GM12878 (cell line): ENCODE data around the gene TMEM212. TPM values are rescaled to one million over a fixed set of nuclear protein-coding genes. Genes with fewer than 3 reads are reported as not detected.

Source experiments
- ATAC-seq: fragments of 200-7000 bp; cut with Tn5 transposase; 3 replicates; pipeline ENCODE4 v1.9.1; 2020; ENCODE audit warnings: mild to moderate bottlenecking, moderate library complexity
- BruUV-seq: library from RNA; stranded (reverse); fragments of 400-500 nt; replicated peaks from 2 replicates; lab custom pipeline; 2021; lab: Mats Ljungman, UMichigan
- CTCF ChIA-PET: fragments of 300-600 bp; sonication (Branson Sonifier 250); formaldehyde crosslinking; extraction: SDS; loops from one replicate; lab custom pipeline; 2021; ENCODE audit warnings: inconsistent platforms; lab: Yijun Ruan, JAX
- POLR2A ChIA-PET: fragments of 350-600 bp; formaldehyde crosslinking; extraction: SDS; loops from one replicate; lab custom pipeline; 2021; ENCODE audit warnings: inconsistent platforms; lab: Charles Lee
- RAD21 ChIA-PET: fragments of 300-600 bp; sonication (Branson Sonifier 250); formaldehyde crosslinking; loops from one replicate; lab custom pipeline; 2023; ENCODE audit warnings: antibody characterized with exemption; ENCODE audit not compliant: unreplicated experiment; lab: Charles Lee
- SMC1A ChIA-PET: fragments of 300-600 bp; sonication (Branson Sonifier 250); formaldehyde crosslinking; loops from one replicate; lab custom pipeline; 2023; ENCODE audit not compliant: unreplicated experiment, uncharacterized antibody; lab: Charles Lee
- DNase-seq: peaks from one replicate; pipeline ENCODE4 v3.0.0-alpha.2; 2011; ENCODE audit warnings: low read depth, low spot score
- FAIRE-seq: peaks from 3 replicates; lab custom pipeline; 2011; peaks lifted over from hg19 to GRCh38; lab: Jason Lieb, UNC
- H2AFZ ChIP-seq: 2 replicates; pipeline ENCODE4 v1.6.0; 2011; ENCODE audit warnings: low read depth, low read length, control low read depth; ENCODE audit not compliant: control insufficient read depth
- H3K27ac ChIP-seq: 2 replicates; pipeline ENCODE4 v1.5.1; 2011; ENCODE audit warnings: control low read depth; ENCODE audit not compliant: control insufficient read depth, insufficient read depth
- H3K27me3 ChIP-seq, 2 experiments: replicated peaks in 1 of 2; 2 replicates each; pipeline versions ENCODE4 v1.6.0 to v1.6.1; 2011; ENCODE audit warnings: low read length in 1 of 2; ENCODE audit not compliant: control insufficient read depth in 2 of 2, insufficient read depth in 2 of 2
- H3K36me3 ChIP-seq, 2 experiments: 2 replicates each; pipeline ENCODE4 v1.5.1; 2011; ENCODE audit warnings: low read length in 1 of 2; ENCODE audit not compliant: control insufficient read depth in 2 of 2, insufficient read depth in 2 of 2
- H3K4me1 ChIP-seq: 2 replicates; pipeline ENCODE4 v1.6.1; 2011; ENCODE audit warnings: mild to moderate bottlenecking, low read length, moderate library complexity, mixed read lengths; ENCODE audit not compliant: control insufficient read depth, insufficient read depth
- H3K4me2 ChIP-seq: 2 replicates; pipeline ENCODE4 v1.6.0; 2011; ENCODE audit warnings: control low read depth; ENCODE audit not compliant: control insufficient read depth, insufficient read depth
- H3K4me3 ChIP-seq: fragments of 200-600 bp; sonication (generic); 2 replicates; pipeline ENCODE4 v1.5.1; 2016
- H3K79me2 ChIP-seq: 2 replicates; pipeline ENCODE4 v1.6.0; 2011; ENCODE audit warnings: low read length; ENCODE audit not compliant: control insufficient read depth, insufficient read depth
- H3K9ac ChIP-seq: 2 replicates; pipeline ENCODE4 v1.8.0; 2011; ENCODE audit warnings: low read length, control low read depth, mixed read lengths; ENCODE audit not compliant: control insufficient read depth, insufficient read depth
- H3K9me3 ChIP-seq: replicated peaks from 3 replicates; pipeline ENCODE4 v1.5.1; 2011; ENCODE audit warnings: mild to moderate bottlenecking, low read length; ENCODE audit not compliant: control insufficient read depth, insufficient read depth
- H4K20me1 ChIP-seq: 2 replicates; pipeline ENCODE4 v1.6.0; 2011; ENCODE audit not compliant: control insufficient read depth, insufficient read depth
- EED ChIP-seq: sonication (generic); IDR thresholded peaks from 2 replicates; pipeline ENCODE4 v1.6.1; 2016; ENCODE audit warnings: antibody characterized with exemption, low read depth
- ETV6 ChIP-seq, 2 experiments: fragments of 450-650 bp in 1 of 2; IDR thresholded peaks in 1 of 2; conservative IDR thresholded peaks in 1 of 2; 2 replicates each; pipeline ENCODE4 v1.6.1; 2014; ENCODE audit warnings: antibody characterized with exemption in 1 of 2, borderline replicate concordance in 1 of 2, low read depth in 1 of 2, mild to moderate bottlenecking in 1 of 2, moderate library complexity in 1 of 2
- HDAC6 ChIP-seq: fragments of 200-600 bp; sonication (generic); IDR thresholded peaks from one replicate; pipeline ENCODE4 v1.8.0; 2017; ENCODE audit warnings: antibody characterized with exemption; ENCODE audit not compliant: unreplicated experiment
- PML ChIP-seq: IDR thresholded peaks from 2 replicates; pipeline ENCODE4 v1.6.1; 2012; ENCODE audit warnings: low read length, inconsistent platforms
- RB1 ChIP-seq: fragments of 450-650 bp; formaldehyde crosslinking; IDR thresholded peaks from 2 replicates; pipeline ENCODE4 v1.6.1; 2017; ENCODE audit warnings: mild to moderate bottlenecking, borderline replicate concordance
- REST ChIP-seq: IDR thresholded peaks from 2 replicates; pipeline ENCODE4 v1.6.1; 2012; ENCODE audit warnings: mild to moderate bottlenecking, low read depth, low read length
- SP1 ChIP-seq: IDR thresholded peaks from one replicate; pipeline ENCODE4 v1.6.1; 2011; ENCODE audit warnings: low read depth, low read length
- ZBED1 ChIP-seq: IDR thresholded peaks from 2 replicates; pipeline ENCODE4 v1.6.1; 2016; ENCODE audit warnings: borderline replicate concordance
- ZNF622 ChIP-seq: fragments of 450-650 bp; IDR thresholded peaks from 2 replicates; pipeline ENCODE4 v1.6.1; 2017; ENCODE audit warnings: mild to moderate bottlenecking, inconsistent platforms
- WGBS: methylation state at CpG from one replicate; pipeline ENCODE4 v1.1.6; 2016; ENCODE audit warnings: low lambda C conversion rate; ENCODE audit not compliant: insufficient replicate concordance, insufficient coverage; ENCODE audit errors: missing lambda C conversion rate; 5-methylcytosine and 5-hydroxymethylcytosine counted together
- in situ Hi-C: fragments of 300-500 bp; cut with MboI; formaldehyde crosslinking; loops from 9 replicates; pipeline ENCODE4 v1.14.3; 2018; ENCODE audit warnings: mixed read lengths
- intact Hi-C: fragments of 100-400 bp; cut with micrococcal nuclease; formaldehyde crosslinking; loops from one replicate; pipeline ENCODE4 v1.14.2; 2022; ENCODE audit not compliant: unreplicated experiment
- polyA plus RNA-seq, 11 experiments: library from polyadenylated mRNA; depleted of rRNA in 4 of 11; unstranded in 6 of 11; stranded (reverse) in 5 of 11; fragments of >200 nt; fragmentation: Nextera tagmentation in 4 of 11; fragmentation: Illumina TruSeq in 1 of 11; extraction: Ambion mirVana in 4 of 11; extraction: Trizol in 1 of 11; gene quantifications; 1 replicate in 1 of 11; 2 replicates in 10 of 11; pipeline versions ENCODE4 v1.2.1 to v1.2.3, GENCODE V29; 2011 to 2016; ENCODE audit warnings: inconsistent platforms in 2 of 11, missing spikeins in 2 of 11, low read depth in 1 of 11
- total RNA-seq, 4 experiments: library from RNA; depleted of rRNA in 3 of 4; stranded (reverse); fragments of >200 nt in 3 of 4; fragmentation: Illumina TruSeq in 1 of 4; extraction: Trizol in 1 of 4; gene quantifications; 2 replicates each; pipeline versions ENCODE4 v1.2.1 to v1.2.3, GENCODE V29; 2013 to 2021
- TF ChIP-seq, protein P1 (sequence below): fragments of 450-650 bp; formaldehyde crosslinking; IDR thresholded peaks from 2 replicates; pipeline ENCODE4 v1.4.0; 2020; ENCODE audit warnings: mild to moderate bottlenecking, moderate library complexity
- TF ChIP-seq, protein P2 (sequence below): fragments of 450-650 bp; IDR thresholded peaks from 2 replicates; pipeline ENCODE4 v1.6.1; 2017; ENCODE audit warnings: mild to moderate bottlenecking, moderate library complexity

TMEM212 gene
- total and polyA plus RNA-seq, 10 of the 15 experiments (the other 5 are each of a cell fraction or from before 2014, with no cell fraction given), result not detected

DNA sequence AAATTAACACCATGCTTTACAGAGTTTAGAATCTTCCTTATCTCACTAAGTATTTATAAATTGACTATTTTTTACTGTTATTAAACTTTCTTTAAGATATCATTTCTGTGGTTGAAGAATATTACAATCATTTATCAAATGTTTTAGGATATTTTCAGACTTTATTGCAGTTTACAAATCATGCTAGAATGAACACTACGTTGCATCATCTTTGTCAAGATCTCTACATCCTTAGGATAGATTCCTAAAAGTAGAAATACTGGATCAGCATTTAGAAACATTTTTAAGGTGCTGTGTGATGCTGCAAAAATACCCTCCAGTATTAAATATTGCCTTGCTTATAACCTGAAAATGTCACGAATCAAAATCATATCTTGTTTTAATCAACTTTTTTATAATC lies 30.3 kb upstream of the TMEM212 start:
- intact Hi-C loops (no loop called here), in situ Hi-C loops (no loop called here)
- no peak overlapping the region for H3K4me3 ChIP-seq
- POLR2A ChIA-PET, result interaction anchor here (1.0 to 4.0 kb wide), 6 partner anchors 10 to 61 kb away, joined by 3 to 40 read pairs (median 16); no protein-coding TSS in a partner anchor
- DNase-seq (no peak), FAIRE-seq (no peak), ATAC-seq (no peak)
- WGBS, result 60% methylated on average over 2 of the region's 2 CpGs
- no peaks in the 10 kb centered on the region for H3K4me1 ChIP-seq
- SMC1A ChIA-PET, result interaction anchor here (0.6 to 5.4 kb wide), 11 partner anchors 9 to 73 kb away, joined by 4 to 54 read pairs (median 11); no protein-coding TSS in a partner anchor
- peaks cover 1% of the 10 kb centered on the region; the same call in 1 of the 2 replicates for H3K79me2 ChIP-seq
- no peak overlapping the region for H2AFZ ChIP-seq
- H3K4me2 ChIP-seq, result no peak overlapping the region
- H3K9me3 ChIP-seq, result no peaks in the 10 kb centered on the region
- BruUV-seq, result no TSS peak
- CTCF ChIA-PET, result interaction anchor here (1.7 to 5.6 kb wide), 8 partner anchors 10 to 41 kb away, joined by 7 to 110 read pairs (median 15); no protein-coding TSS in a partner anchor
- H3K9ac ChIP-seq, result no peak overlapping the region
- no peak overlapping the region for H3K27ac ChIP-seq
- no peaks in the 10 kb centered on the region for H4K20me1 ChIP-seq
- H3K27me3 ChIP-seq, result no peaks in the 10 kb centered on the region
- no peaks in the 10 kb centered on the region for H3K36me3 ChIP-seq
- RAD21 ChIA-PET, result interaction anchor here (1.6 to 8.5 kb wide), 10 partner anchors 9 to 41 kb away, joined by 8 to 117 read pairs (median 26); no protein-coding TSS in a partner anchor
- TF ChIP-seq ZBED1, result no peak
- TF ChIP-seq ETV6 (conservative IDR thresholded peaks at IDR 0.05 in 1 of 2, IDR thresholded peaks at IDR 0.05 in 1 of 2; ENCODE audit: borderline replicate concordance in 1 of 2, low read depth in 1 of 2), result no peak
- TF ChIP-seq REST, result no peak
- TF ChIP-seq PML, result no peak
- TF ChIP-seq SP1, result no peak
- no peak for TF ChIP-seq RB1
- TF ChIP-seq, protein P1, sequence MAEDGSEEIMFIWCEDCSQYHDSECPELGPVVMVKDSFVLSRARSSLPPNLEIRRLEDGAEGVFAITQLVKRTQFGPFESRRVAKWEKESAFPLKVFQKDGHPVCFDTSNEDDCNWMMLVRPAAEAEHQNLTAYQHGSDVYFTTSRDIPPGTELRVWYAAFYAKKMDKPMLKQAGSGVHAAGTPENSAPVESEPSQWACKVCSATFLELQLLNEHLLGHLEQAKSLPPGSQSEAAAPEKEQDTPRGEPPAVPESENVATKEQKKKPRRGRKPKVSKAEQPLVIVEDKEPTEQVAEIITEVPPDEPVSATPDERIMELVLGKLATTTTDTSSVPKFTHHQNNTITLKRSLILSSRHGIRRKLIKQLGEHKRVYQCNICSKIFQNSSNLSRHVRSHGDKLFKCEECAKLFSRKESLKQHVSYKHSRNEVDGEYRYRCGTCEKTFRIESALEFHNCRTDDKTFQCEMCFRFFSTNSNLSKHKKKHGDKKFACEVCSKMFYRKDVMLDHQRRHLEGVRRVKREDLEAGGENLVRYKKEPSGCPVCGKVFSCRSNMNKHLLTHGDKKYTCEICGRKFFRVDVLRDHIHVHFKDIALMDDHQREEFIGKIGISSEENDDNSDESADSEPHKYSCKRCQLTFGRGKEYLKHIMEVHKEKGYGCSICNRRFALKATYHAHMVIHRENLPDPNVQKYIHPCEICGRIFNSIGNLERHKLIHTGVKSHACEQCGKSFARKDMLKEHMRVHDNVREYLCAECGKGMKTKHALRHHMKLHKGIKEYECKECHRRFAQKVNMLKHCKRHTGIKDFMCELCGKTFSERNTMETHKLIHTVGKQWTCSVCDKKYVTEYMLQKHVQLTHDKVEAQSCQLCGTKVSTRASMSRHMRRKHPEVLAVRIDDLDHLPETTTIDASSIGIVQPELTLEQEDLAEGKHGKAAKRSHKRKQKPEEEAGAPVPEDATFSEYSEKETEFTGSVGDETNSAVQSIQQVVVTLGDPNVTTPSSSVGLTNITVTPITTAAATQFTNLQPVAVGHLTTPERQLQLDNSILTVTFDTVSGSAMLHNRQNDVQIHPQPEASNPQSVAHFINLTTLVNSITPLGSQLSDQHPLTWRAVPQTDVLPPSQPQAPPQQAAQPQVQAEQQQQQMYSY (CRISPR knock-in tag), result no peak
- no peak for TF ChIP-seq ZNF622
- no peak for TF ChIP-seq HDAC6
- TF ChIP-seq, protein P2, sequence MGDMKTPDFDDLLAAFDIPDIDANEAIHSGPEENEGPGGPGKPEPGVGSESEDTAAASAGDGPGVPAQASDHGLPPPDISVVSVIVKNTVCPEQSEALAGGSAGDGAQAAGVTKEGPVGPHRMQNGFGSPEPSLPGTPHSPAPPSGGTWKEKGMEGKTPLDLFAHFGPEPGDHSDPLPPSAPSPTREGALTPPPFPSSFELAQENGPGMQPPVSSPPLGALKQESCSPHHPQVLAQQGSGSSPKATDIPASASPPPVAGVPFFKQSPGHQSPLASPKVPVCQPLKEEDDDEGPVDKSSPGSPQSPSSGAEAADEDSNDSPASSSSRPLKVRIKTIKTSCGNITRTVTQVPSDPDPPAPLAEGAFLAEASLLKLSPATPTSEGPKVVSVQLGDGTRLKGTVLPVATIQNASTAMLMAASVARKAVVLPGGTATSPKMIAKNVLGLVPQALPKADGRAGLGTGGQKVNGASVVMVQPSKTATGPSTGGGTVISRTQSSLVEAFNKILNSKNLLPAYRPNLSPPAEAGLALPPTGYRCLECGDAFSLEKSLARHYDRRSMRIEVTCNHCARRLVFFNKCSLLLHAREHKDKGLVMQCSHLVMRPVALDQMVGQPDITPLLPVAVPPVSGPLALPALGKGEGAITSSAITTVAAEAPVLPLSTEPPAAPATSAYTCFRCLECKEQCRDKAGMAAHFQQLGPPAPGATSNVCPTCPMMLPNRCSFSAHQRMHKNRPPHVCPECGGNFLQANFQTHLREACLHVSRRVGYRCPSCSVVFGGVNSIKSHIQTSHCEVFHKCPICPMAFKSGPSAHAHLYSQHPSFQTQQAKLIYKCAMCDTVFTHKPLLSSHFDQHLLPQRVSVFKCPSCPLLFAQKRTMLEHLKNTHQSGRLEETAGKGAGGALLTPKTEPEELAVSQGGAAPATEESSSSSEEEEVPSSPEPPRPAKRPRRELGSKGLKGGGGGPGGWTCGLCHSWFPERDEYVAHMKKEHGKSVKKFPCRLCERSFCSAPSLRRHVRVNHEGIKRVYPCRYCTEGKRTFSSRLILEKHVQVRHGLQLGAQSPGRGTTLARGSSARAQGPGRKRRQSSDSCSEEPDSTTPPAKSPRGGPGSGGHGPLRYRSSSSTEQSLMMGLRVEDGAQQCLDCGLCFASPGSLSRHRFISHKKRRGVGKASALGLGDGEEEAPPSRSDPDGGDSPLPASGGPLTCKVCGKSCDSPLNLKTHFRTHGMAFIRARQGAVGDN, result no peak
- no peak for TF ChIP-seq EED
